OCI-LY7 (cell line): ENCODE results near the gene TRIM7. TPM values are rescaled to one million over a fixed set of nuclear protein-coding genes. Genes with fewer than 3 reads are reported as not detected.

Source experiments
- BruUV-seq: library from RNA; stranded (reverse); fragments of 400-500 nt; replicated peaks from 2 replicates; lab custom pipeline; 2021; lab: Mats Ljungman, UMichigan
- CTCF ChIA-PET: fragments of 300-600 bp; sonication (Branson Sonifier 250); formaldehyde crosslinking; loops from one replicate; lab custom pipeline; 2022; ENCODE audit warnings: antibody characterized with exemption; ENCODE audit not compliant: unreplicated experiment; lab: Charles Lee
- POLR2A ChIA-PET: fragments of 300-600 bp; sonication (Branson Sonifier 250); formaldehyde crosslinking; loops from one replicate; lab custom pipeline; 2022; ENCODE audit warnings: antibody characterized with exemption; lab: Charles Lee
- DNase-seq: peaks from one replicate; pipeline ENCODE4 v3.0.0-alpha.2; 2015; ENCODE audit warnings: low spot score
- H2AFZ ChIP-seq: fragments of 200-600 bp; sonication (generic), shearing (Covaris generic); 2 replicates; pipeline ENCODE4 v1.6.1; 2014; ENCODE audit warnings: mild to moderate bottlenecking, antibody characterized with exemption, low read length, moderate library complexity
- H3K27ac ChIP-seq: fragments of 200-600 bp; sonication (generic); 2 replicates; pipeline ENCODE4 v1.5.1; 2014; ENCODE audit warnings: mixed run types, low read depth, mild to moderate bottlenecking, moderate library complexity, low read length, inconsistent platforms; ENCODE audit not compliant: poor library complexity, severe bottlenecking
- H3K36me3 ChIP-seq: fragments of 200-600 bp; sonication (generic); 2 replicates; pipeline ENCODE4 v1.6.1; 2014; ENCODE audit warnings: mild to moderate bottlenecking, antibody characterized with exemption, low read length, moderate library complexity, mixed read lengths; ENCODE audit not compliant: insufficient read depth
- H3K4me1 ChIP-seq: fragments of 200-600 bp; sonication (generic); 2 replicates; pipeline ENCODE4 v1.5.1; 2014; ENCODE audit warnings: mild to moderate bottlenecking, low read length; ENCODE audit not compliant: insufficient read depth, poor library complexity, severe bottlenecking
- H3K4me2 ChIP-seq: fragments of 200-600 bp; sonication (generic); 2 replicates; pipeline ENCODE4 v1.6.1; 2014; ENCODE audit warnings: mild to moderate bottlenecking, low read length
- H3K4me3 ChIP-seq: fragments of 200-600 bp; sonication (generic); 2 replicates; pipeline ENCODE4 v1.5.1; 2014; ENCODE audit warnings: mild to moderate bottlenecking, low read depth, low read length; ENCODE audit not compliant: poor library complexity, severe bottlenecking
- H3K79me2 ChIP-seq: fragments of 200-600 bp; sonication (generic); 2 replicates; pipeline ENCODE4 v1.6.1; 2016; ENCODE audit warnings: low read depth, mild to moderate bottlenecking, low read length, moderate library complexity, mixed read lengths; ENCODE audit not compliant: insufficient read depth
- H3K9me2 ChIP-seq: fragments of 200-600 bp; sonication (generic); 2 replicates; pipeline ENCODE4 v1.6.1; 2016; ENCODE audit warnings: mild to moderate bottlenecking, low read length, mixed read lengths; ENCODE audit not compliant: insufficient read depth
- H3K9me3 ChIP-seq: fragments of 200-600 bp; sonication (generic); 2 replicates; pipeline ENCODE4 v1.6.1; 2014; ENCODE audit warnings: mild to moderate bottlenecking, mixed run types, low read length, mixed read lengths
- H4K20me1 ChIP-seq: fragments of 200-600 bp; sonication (generic); 2 replicates; pipeline ENCODE4 v1.6.1; 2014; ENCODE audit warnings: mild to moderate bottlenecking, antibody characterized with exemption, low read length, moderate library complexity, mixed read lengths; ENCODE audit not compliant: insufficient read depth
- CTCF ChIP-seq: fragments of 200-600 bp; sonication (generic); conservative IDR thresholded peaks from 2 replicates; pipeline ENCODE4 v1.5.1; 2014; ENCODE audit warnings: mild to moderate bottlenecking, antibody characterized with exemption, low read length, moderate library complexity, mixed read lengths
- EZH2phosphoT487 ChIP-seq: fragments of 200-600 bp; sonication (generic); IDR thresholded peaks from 2 replicates; pipeline ENCODE4 v1.6.1; 2018; ENCODE audit warnings: low read depth, borderline replicate concordance, mild to moderate bottlenecking, mixed run types, antibody characterized with exemption, low read length, moderate library complexity, mixed read lengths
- intact Hi-C: fragments of 100-400 bp; cut with micrococcal nuclease; formaldehyde crosslinking; loops from one replicate; pipeline ENCODE4 v1.10.0; 2022; ENCODE audit not compliant: unreplicated experiment
- total RNA-seq, 2 experiments: library from RNA; depleted of rRNA in 1 of 2; stranded (reverse); fragments of >200 nt in 1 of 2; shearing (Covaris generic) in 1 of 2; gene quantifications; 2 replicates each; pipeline ENCODE4 v1.2.3, GENCODE V29; 2014 to 2022

The TRIM7 gene
- total RNA-seq, 2 experiments from 2014 or later, result 0.22 to 1.8 TPM

DNA sequence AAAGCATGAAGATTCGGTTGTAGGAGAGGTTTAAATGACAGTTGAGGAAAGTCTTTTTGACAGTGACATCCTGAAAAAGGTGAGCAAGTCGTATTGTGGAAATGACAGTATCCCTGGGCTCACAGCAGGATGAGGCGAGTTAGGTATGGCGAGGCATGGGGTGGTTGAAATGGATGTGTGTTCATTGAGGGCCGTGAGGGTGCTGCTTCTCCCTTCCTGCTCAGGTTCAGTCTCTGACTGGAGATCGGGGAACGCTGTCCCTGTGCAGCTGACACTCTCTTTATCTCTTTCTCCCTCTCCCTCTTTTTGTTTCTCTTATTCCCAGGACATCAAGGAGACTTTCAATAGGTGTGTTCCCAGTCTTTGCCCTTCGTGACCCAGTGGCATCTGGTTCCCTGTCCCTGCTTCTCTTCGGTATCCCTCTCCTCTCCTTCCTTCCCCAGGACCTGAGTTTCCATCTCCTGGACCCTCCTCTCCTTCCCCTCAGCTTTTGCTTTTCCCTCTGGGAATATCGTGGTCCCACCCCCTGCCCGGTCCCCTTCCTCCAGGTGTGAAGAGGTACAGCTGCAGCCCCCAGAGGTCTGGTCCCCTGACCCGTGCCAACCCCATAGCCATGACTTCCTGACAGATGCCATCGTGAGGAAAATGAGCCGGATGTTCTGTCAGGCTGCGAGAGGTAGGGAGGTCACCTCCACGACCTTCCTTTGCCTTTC is 28.2 kb upstream of the TRIM7 start:
- Histone ChIP-seq H3K36me3 (peaks cover 94% of the 10 kb centered on the region), H3K9me3 (no peaks in the 10 kb centered on the region), H3K79me2 (peaks cover 5% of the 10 kb centered on the region; the same call in 1 of the 2 replicates), H4K20me1 (peaks cover 11% of the 10 kb centered on the region), H3K4me3 (no peak overlapping the region), H2AFZ (no peak overlapping the region), H3K4me2 (no peak overlapping the region), H3K27ac (no peak overlapping the region), H3K9me2 (no peaks in the 10 kb centered on the region), H3K4me1 (peaks cover 19% of the 10 kb centered on the region)
- no peak for TF ChIP-seq EZH2phosphoT487
- no peak for TF ChIP-seq CTCF
- ChIA-PET CTCF (no interaction called here), POLR2A (no interaction called here)
- intact Hi-C loops, result no loop called here
- no peak for DNase-seq
- no TSS peak for BruUV-seq

DNA sequence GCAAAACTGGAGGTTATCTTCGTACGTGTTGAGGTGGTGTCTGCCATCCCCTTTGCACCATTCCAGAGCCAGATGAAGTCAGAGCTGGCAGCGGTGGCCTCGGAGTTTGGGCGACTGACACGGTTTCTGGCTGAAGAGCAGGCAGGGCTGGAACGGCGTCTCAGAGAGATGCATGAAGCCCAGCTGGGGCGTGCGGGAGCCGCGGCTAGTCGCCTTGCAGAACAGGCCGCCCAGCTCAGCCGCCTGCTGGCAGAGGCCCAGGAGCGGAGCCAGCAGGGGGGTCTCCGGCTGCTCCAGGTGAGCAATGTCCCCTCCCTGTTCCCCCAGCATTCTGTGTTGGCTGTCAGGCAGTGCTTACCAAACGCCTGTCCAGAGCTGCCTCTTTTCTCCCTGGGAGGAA is 27.6 kb upstream of the TRIM7 start:
- POLR2A ChIA-PET, result no interaction called here
- CTCF ChIA-PET, result no interaction called here
- BruUV-seq, result no TSS peak

More for the DNA sequence above, 27.6 kb upstream of the TRIM7 start:
- Histone ChIP-seq H3K9me3 (no peaks in the 10 kb centered on the region), H3K4me3 (no peak overlapping the region), H3K36me3 (peaks cover 94% of the 10 kb centered on the region), H3K4me1 (peaks cover 19% of the 10 kb centered on the region), H4K20me1 (peaks cover 4% of the 10 kb centered on the region), H3K79me2 (no peaks in the 10 kb centered on the region; the same call in 1 of the 2 replicates), H3K4me2 (no peak overlapping the region), H2AFZ (no peak overlapping the region), H3K27ac (no peak overlapping the region), H3K9me2 (no peaks in the 10 kb centered on the region)
- TF ChIP-seq EZH2phosphoT487 (no peak), CTCF (no peak)
- intact Hi-C loops, result no loop called here
- no peak for DNase-seq
